ENCODE data around the gene PDCD1. TPM values are rescaled to one million over a fixed set of nuclear protein-coding genes. Genes with fewer than 3 reads are reported as not detected.

PDCD1 gene
- total RNA-seq, 2 experiments from 2014 or later = 2.2 to 4.1 TPM

DNA sequence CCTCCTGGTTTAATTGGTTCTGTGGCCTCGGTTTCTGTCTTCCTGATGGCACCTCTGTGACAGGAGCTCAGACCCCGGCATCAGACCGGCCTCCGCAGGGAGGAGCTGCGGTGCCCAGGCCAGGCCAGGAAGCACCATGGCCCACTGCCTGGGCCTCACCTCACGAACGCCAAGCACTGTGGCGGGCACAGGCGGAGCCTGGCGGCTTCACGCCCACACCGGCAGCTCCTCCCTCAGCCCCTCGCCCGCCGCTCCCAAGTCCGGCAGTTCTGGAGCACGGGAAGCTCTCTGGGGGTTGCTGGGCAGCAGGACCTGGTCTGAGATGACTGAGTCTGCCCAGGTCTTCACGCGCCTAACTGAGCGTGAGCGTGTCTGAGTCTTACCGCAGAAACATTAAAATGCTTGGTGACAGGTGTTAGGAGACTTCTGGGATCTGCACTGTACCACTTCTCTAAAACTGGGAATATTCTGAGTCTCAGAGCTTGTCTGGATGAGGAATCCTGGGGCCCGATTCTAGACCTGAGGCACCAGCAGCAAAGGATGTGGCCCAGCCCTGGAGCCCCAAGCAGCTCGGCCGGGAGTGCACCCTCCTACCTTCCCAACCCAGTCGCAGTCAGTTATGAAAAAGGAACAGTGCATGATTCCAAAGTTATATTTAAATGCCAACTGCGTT, 32.8 kb upstream of the PDCD1 start:
- Mint-ChIP-seq H3K36me3 (peaks cover 8% of the 10 kb centered on the region), H3K4me3 (no peak overlapping the region), H3K27me3 (no peaks in the 10 kb centered on the region), H3K4me1 (peaks cover 5% of the 10 kb centered on the region), H3K27ac (no peak overlapping the region), H3K9me3 (ENCODE audit: low read depth) (peaks cover 2% of the 10 kb centered on the region)
- DNase-seq = no peak
- ATAC-seq = no peak
- CTCF ChIA-PET = no interaction called here

DNA sequence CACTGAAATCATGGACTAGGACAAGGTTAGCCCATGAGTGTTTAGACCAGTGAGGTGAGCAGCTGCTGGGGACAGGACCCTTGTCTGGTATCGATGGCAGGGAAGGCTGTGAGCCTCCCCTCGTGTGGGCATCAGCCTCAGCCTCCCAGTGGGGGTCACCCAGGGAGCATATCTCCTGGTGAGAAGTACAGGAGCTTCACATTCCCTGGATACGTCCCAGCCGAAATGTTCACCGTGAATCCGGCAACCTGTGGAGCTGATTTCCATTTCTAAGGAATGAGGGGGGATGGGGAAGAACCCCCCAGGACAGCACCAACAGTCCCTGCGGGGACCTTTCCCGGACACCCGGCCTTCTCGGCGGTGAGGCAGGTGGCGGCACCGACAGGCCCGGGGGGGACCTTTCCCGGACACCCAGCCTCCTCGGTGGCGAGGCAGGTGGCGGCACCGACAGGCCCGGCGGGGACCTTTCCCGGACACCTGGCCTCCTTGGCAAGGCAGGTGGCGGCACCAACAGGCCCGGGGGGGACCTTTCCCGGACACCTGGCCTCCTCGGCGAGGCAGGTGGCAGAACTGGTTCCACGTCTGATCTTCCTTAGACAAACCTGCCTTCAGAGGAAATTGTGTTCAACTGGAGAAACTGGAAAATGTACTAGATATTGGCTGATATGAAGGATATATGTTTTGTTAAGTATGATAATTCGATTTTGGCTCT, 32.0 kb upstream of the PDCD1 start:
- CTCF ChIA-PET = no interaction called here
- Mint-ChIP-seq H3K36me3 (peaks cover 6% of the 10 kb centered on the region), H3K9me3 (ENCODE audit: low read depth) (peaks cover 2% of the 10 kb centered on the region), H3K4me1 (peaks cover 6% of the 10 kb centered on the region), H3K27me3 (no peaks in the 10 kb centered on the region), H3K27ac (no peak overlapping the region), H3K4me3 (no peak overlapping the region)
- DNase-seq (no peak), ATAC-seq (no peak)

DNA sequence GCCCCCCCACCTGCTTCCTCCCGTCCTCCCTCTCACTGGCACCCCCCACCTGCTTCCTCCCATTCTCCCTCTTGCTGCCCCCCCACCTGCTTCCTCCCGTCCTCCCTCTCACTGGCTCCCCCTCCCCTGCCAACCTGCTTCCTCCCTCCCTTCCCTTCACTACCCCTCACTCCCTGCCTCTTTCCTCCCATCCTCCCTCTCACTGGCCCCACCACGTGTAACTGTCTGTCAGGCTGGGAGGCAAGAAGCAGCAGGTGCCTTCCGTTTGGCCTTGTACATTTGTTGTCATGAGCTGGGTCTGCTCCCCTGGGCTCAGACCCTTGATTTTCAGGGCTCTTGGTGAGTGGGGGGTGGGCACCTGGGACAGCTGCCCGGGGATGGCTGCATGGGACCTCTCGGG, 29.9 kb upstream of the PDCD1 start:
- DNase-seq (no peak), ATAC-seq (no peak)
- CTCF ChIA-PET = no interaction called here
- Mint-ChIP-seq H3K27ac (no peak overlapping the region), H3K27me3 (no peaks in the 10 kb centered on the region), H3K36me3 (peaks cover 12% of the 10 kb centered on the region), H3K4me3 (no peak overlapping the region), H3K4me1 (peaks cover 8% of the 10 kb centered on the region), H3K9me3 (ENCODE audit: low read depth) (peaks cover 2% of the 10 kb centered on the region)

DNA sequence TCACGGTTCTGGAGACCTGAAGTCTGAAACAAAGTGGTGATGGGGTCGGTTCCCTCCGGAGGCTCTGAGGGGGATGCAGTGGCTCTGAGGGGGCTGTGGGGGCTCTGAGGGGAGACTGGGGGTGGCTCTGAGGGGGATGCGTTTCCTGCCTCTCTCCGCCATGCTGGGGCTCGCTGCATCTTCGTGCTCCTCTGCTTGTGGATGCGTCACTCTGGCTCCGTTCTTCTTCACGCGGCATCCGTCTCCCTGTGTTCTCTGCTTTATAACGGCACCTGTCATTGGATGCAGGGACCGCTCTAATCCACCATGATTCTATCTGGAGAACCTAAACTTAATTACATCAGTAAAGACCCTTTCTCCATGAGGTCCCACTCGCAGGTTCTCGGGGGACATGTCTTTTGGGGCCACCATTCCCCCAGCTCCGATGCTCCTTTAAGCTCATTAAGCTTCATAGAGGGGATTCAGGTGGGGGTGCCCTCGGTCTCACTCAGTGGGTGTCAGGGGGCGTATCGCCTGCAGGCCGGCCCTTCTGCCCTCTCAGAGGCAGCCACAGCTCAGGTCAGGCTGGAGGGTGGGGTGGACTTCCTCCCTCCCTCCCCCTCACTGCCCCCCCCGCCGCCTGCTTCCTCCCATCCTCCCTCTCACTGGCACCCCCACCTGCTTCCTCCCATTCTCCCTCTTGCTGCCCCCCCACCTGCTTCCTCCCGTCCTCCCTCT, 29.3 kb upstream of the PDCD1 start:
- peaks cover 14% of the 10 kb centered on the region for H3K36me3 Mint-ChIP-seq
- no peak overlapping the region for H3K4me3 Mint-ChIP-seq
- peaks cover 2% of the 10 kb centered on the region for H3K9me3 Mint-ChIP-seq (ENCODE audit: low read depth)
- peaks cover 10% of the 10 kb centered on the region for H3K4me1 Mint-ChIP-seq
- no peak for ATAC-seq
- DNase-seq = no peak
- CTCF ChIA-PET = interaction anchor here (1.4 kb wide), 1 partner anchor 9 kb away, joined by 4 read pairs; no protein-coding TSS in a partner anchor
- H3K27me3 Mint-ChIP-seq = no peaks in the 10 kb centered on the region
- H3K27ac Mint-ChIP-seq = no peak overlapping the region

DNA sequence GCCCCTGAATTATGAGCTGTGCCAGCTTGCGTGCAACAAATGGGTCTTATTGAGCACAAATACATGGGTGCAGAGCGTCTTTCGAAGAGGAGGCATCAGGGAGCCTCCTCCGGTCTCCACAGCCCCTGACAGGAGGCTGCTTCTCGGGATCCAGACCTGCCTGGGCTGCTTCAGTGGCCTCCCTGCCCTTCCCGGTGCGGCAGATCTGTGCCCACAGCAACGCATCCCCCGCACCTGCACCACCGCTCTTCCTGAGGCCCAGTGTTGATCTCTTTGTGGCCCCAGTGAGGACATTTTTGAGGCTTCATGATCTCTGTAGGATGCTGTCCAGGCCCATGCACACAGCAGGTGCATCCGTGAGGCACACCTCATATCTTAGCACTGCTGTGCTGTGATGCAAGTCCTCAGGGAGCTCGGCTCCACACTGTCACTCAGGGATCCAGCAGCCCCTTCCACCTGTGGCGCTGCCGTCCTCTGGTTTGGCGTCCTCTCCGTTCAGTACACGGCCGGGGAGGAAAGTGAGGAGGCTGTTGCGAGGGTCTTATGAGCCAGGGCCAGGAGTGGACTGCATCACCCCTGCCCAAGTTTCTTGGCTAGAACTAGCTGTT, 28.2 kb upstream of the PDCD1 start:
- DNase-seq = no peak
- H3K27me3 Mint-ChIP-seq = no peaks in the 10 kb centered on the region
- peaks cover 2% of the 10 kb centered on the region for H3K9me3 Mint-ChIP-seq (ENCODE audit: low read depth)
- ATAC-seq = no peak
- H3K4me3 Mint-ChIP-seq = no peak overlapping the region
- H3K4me1 Mint-ChIP-seq = peaks cover 21% of the 10 kb centered on the region
- H3K36me3 Mint-ChIP-seq = peaks cover 15% of the 10 kb centered on the region
- H3K27ac Mint-ChIP-seq = no peak overlapping the region
- CTCF ChIA-PET = interaction anchor here (1.4 kb wide), 1 partner anchor 8 kb away, joined by 4 read pairs; no protein-coding TSS in a partner anchor

DNA sequence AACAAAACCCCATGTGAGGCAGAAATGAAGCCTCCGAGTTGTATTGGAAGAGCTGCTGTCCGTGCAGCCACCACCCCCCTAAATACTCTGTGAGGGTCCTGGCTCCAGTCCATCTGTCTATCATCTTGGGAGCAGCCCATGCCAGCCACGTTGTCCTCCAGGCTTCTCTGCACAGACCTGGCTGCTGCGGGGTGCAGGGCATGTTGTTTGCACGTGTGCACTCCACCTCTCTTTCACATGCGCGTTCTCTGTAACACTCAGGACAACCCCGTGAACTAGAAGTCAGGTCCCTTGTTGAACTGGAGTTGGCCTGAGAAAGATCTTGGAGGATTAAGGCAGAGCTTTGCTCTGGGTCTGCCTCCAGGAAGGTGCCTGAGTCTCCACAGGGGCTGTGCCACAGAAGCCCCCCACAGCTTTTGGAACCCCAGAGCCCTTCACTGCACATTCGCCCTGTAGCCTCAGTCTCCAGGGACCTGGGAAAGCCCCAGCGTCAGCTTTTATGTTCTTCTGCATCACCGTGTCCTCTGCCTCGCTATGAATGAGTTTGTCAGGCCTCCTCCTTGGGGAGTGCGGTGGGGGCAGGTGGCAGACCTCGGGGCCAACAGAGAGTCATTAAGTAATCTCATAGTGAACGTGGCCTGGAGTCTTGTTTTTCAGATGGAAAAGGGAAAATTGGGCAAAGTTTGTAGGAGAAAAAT, 27.4 kb upstream of the PDCD1 start:
- H3K27me3 Mint-ChIP-seq = no peaks in the 10 kb centered on the region
- ATAC-seq (no peak), DNase-seq (no peak)
- H3K4me1 Mint-ChIP-seq = peaks cover 25% of the 10 kb centered on the region
- H3K4me3 Mint-ChIP-seq = no peak overlapping the region
- no peak overlapping the region for H3K27ac Mint-ChIP-seq
- peaks cover 15% of the 10 kb centered on the region for H3K36me3 Mint-ChIP-seq
- H3K9me3 Mint-ChIP-seq (ENCODE audit: low read depth) = peaks cover 2% of the 10 kb centered on the region
- CTCF ChIA-PET = no interaction called here

DNA sequence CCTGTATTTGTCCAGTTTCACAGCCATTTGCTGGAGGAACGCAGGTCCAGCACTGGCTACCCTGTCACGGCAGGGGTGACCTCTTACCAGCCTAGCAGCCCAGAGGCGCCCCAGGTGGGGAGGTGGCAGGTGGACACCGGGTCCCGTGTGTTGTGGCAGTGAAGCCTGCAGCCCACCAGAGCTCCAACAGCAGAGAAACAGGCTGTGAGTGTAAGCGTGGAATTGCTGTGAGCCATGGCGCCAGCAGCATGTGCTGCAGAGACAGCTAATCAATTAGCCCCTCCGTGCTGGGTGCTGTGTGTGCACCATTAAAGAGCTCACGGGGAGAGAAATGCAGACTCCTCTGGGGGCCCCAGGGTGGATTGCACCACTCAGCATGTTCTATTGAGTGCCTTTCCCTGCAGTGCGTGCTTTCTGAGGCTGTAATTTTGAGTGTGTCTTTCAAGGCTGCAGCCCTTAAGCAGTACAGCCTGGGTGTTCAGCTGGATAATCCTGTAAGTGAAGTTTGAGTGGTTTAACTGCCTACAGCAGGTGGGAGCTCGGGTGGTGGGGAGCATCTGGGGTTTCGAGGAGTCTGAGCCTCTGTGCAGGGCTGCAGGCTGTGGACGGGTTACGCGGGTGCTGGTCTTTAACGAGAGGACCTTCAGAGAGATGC, 26.7 kb upstream of the PDCD1 start:
- CTCF ChIA-PET = no interaction called here
- no peak overlapping the region for H3K4me3 Mint-ChIP-seq
- peaks cover 29% of the 10 kb centered on the region for H3K4me1 Mint-ChIP-seq
- ATAC-seq (no peak), DNase-seq (no peak)
- H3K27ac Mint-ChIP-seq = no peak overlapping the region
- no peaks in the 10 kb centered on the region for H3K27me3 Mint-ChIP-seq
- H3K9me3 Mint-ChIP-seq (ENCODE audit: low read depth) = peaks cover 2% of the 10 kb centered on the region
- H3K36me3 Mint-ChIP-seq = peaks cover 15% of the 10 kb centered on the region

DNA sequence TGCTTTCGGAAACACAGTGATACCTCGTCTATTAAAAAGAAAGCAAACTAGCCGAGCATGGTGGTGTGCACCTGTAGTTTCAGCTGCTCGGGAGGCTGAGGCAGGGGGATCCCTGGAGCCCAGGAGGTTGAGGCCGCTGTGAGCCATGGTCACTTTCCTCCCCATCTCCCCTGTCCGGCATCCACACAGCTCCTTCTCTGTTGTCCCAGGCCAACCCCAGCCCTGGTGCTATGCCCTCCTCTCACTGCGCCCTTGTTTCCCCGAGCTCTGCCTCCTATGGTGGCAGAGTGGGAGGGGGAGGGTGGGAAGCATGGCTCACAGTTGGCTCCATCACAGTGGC, 26.2 kb upstream of the PDCD1 start:
- no peak overlapping the region for H3K4me3 Mint-ChIP-seq

DNA sequence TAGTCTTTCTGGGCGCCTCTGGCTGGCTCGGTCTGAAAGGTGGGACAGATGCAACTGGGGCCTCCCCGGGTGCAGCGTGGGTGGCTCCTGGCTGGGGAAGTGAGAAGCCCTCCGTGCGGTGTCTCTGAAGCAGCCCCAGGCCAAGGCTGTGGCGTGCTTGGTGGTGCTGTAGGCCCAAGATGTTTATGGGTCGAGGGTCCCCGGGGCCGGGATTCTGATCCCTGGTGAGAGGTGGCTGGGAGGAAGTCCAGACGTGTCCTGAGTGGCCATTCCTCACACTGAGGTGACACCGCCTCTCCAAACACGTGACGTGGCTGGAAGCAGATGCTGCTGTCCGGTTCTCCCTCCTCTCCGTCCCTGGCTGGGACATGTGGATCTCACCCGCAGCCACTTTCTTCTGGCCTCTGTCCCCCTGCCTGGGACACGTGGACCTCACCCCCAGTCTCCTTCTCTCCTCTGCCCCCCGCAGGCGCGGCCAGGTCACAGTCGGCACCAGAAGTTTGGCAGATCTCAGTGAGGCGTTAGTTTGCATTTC, 23.5 kb upstream of the PDCD1 start:
- Mint-ChIP-seq H3K36me3 (peaks cover 9% of the 10 kb centered on the region), H3K9me3 (ENCODE audit: low read depth) (no peaks in the 10 kb centered on the region), H3K27me3 (no peaks in the 10 kb centered on the region), H3K4me3 (peak overlapping the region; percentile 80), H3K27ac (peak overlapping the region; percentile 22), H3K4me1 (peaks cover 26% of the 10 kb centered on the region)
- ATAC-seq = peak; percentile 43
- CTCF ChIA-PET = no interaction called here
- DNase-seq = peak; percentile 62

More for the DNA sequence above, 26.2 kb upstream of the PDCD1 start:
- CTCF ChIA-PET = no interaction called here
- Mint-ChIP-seq H3K36me3 (peaks cover 15% of the 10 kb centered on the region), H3K4me1 (peaks cover 31% of the 10 kb centered on the region), H3K9me3 (ENCODE audit: low read depth) (peaks cover 2% of the 10 kb centered on the region), H3K27me3 (no peaks in the 10 kb centered on the region), H3K27ac (no peak overlapping the region)
- ATAC-seq (no peak), DNase-seq (no peak)

DNA sequence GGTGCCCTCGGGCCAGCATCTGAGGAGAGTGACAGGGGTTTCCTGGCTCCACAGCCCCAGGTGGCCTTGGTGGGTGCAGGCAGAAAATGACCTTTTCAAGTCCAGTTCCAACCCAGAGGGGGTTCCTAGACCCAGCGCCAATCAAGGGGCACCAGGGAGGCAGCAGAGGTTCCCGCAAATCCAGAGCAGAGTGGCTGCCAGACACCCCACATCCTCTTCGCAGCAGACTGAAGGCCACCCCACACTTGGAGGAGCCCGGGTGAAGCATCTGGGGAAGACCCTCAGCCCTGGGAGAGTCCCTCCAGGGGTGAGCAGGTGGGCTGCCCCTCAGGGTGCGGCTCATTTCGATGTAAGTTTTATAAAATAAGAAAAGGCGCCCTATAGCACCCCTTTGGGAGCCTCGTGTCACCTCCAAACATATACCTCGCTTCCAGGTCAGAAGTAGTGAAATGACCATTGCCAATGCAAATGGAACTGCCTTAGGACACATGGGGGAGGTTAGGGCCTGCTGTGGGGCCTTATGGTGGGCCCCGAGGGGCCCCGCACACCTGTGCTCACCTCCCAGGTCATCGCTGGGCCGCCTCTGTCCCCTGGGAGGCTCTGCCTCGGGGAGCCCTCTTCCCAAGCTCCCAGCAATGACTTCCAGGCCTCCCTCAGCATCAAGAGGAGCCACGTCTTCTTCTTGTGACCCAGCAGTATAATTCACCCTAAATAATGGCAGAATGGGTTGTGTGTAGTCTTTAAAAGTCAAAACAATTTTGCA, 21.8 kb upstream of the PDCD1 start:
- CTCF ChIA-PET = interaction anchor here (0.8 to 2.2 kb wide), 5 partner anchors 14 to 182 kb away, joined by 3 to 9 read pairs (median 4); partner anchors contain the start of gene ING5
- ATAC-seq (no peak), DNase-seq (no peak)
- H3K27me3 Mint-ChIP-seq = no peaks in the 10 kb centered on the region
- peaks cover 9% of the 10 kb centered on the region for H3K36me3 Mint-ChIP-seq
- H3K4me1 Mint-ChIP-seq = peaks cover 27% of the 10 kb centered on the region
- peak overlapping the region; percentile 80 for H3K4me3 Mint-ChIP-seq
- no peaks in the 10 kb centered on the region for H3K9me3 Mint-ChIP-seq (ENCODE audit: low read depth)
- peak overlapping the region; percentile 95 for H3K27ac Mint-ChIP-seq

DNA sequence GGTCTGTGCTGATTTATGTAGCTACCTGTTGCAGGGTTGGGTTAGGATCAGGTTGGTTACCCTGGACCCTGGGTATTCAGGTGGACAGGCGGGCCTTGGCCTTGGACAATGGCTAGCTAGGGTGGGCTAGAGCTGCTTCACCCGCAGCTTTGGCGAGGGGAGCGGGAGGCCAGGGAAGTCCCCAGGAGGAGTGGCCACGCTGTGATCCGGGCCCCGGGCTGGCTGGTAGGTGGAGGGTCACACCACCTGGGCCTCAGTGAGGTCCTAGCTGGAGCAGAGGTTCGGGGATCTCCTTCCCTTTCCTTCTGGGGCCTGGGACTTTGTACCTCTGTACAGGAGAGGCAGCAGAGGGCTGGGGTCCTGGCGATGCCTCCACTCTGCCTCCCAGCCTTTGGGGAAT, 20.6 kb upstream of the PDCD1 start:
- Mint-ChIP-seq H3K4me3 (no peak overlapping the region), H3K27ac (no peak overlapping the region), H3K4me1 (peaks cover 28% of the 10 kb centered on the region), H3K9me3 (ENCODE audit: low read depth) (no peaks in the 10 kb centered on the region), H3K27me3 (no peaks in the 10 kb centered on the region), H3K36me3 (peaks cover 6% of the 10 kb centered on the region)
- ATAC-seq = no peak
- no peak for DNase-seq
- CTCF ChIA-PET = interaction anchor here (0.8 to 2.2 kb wide), 15 partner anchors 11 to 512 kb away, joined by 3 to 19 read pairs (median 6); partner anchors contain the start of genes DTYMK and ING5

Measured in activated CD8-positive, alpha-beta memory T cell treated with anti-CD3 and anti-CD28 coated beads, Interleukin-2, amount 10 ng/mL, durations not matched to agents 7 days and 5 days (primary cell).